Caco-2 (cell line): ENCODE data around the gene CDK19. TPM values are rescaled to one million over a fixed set of nuclear protein-coding genes. Genes with fewer than 3 reads are reported as not detected.

Experiments used
- BruUV-seq: library from RNA; stranded (reverse); fragments of 400-500 nt; replicated peaks from 2 replicates; lab custom pipeline; 2021; lab: Mats Ljungman, UMichigan
- CTCF ChIA-PET: fragments of 300-600 bp; sonication (Branson Sonifier 250); formaldehyde crosslinking; loops from one replicate; lab custom pipeline; 2022; ENCODE audit warnings: antibody characterized with exemption; lab: Charles Lee
- POLR2A ChIA-PET: fragments of 300-600 bp; sonication (Branson Sonifier 250); formaldehyde crosslinking; loops from one replicate; lab custom pipeline; 2022; ENCODE audit warnings: antibody characterized with exemption; lab: Charles Lee
- DNase-seq, 2 experiments: peaks; one replicate each; pipeline versions ENCODE4 v3.0.0 to v3.0.0-alpha.2; 2020 to 2022
- H3K27me3 ChIP-seq: replicated peaks from 2 replicates; pipeline ENCODE4 v1.6.0; 2011; ENCODE audit warnings: low read length; ENCODE audit not compliant: control insufficient read depth, insufficient read depth
- H3K36me3 ChIP-seq: 2 replicates; pipeline ENCODE4 v1.5.1; 2011; ENCODE audit warnings: low read length; ENCODE audit not compliant: control insufficient read depth, insufficient read depth
- H3K4me1 ChIP-seq: fragments of 250-450 bp; sonication (Bioruptor Pico); 2 replicates; pipeline ENCODE4 v1.5.1; 2020; ENCODE audit warnings: mild to moderate bottlenecking
- H3K4me3 ChIP-seq: 2 replicates; pipeline ENCODE4 v1.5.1; 2011; ENCODE audit warnings: low read depth, mild to moderate bottlenecking, control low read depth, low read length
- H3K9me3 ChIP-seq: fragments of 250-450 bp; sonication (Bioruptor Pico); 2 replicates; pipeline ENCODE4 v1.5.1; 2020; ENCODE audit warnings: mild to moderate bottlenecking, moderate library complexity
- H3K27ac Mint-ChIP-seq: one replicate; pipeline ENCODE4 v1.8.0; 2022; ENCODE audit warnings: mixed read lengths; ENCODE audit not compliant: unreplicated experiment
- H3K27me3 Mint-ChIP-seq: one replicate; pipeline ENCODE4 v1.8.0; 2022; ENCODE audit warnings: mixed read lengths; ENCODE audit not compliant: insufficient read depth, unreplicated experiment
- H3K36me3 Mint-ChIP-seq: one replicate; pipeline ENCODE4 v1.8.0; 2022; ENCODE audit warnings: mild to moderate bottlenecking, mixed read lengths; ENCODE audit not compliant: insufficient read depth, unreplicated experiment
- H3K4me1 Mint-ChIP-seq: one replicate; pipeline ENCODE4 v1.8.0; 2022; ENCODE audit warnings: low read depth, mixed read lengths; ENCODE audit not compliant: unreplicated experiment
- H3K4me3 Mint-ChIP-seq: one replicate; pipeline ENCODE4 v1.8.0; 2022; ENCODE audit warnings: mild to moderate bottlenecking, moderate library complexity, mixed read lengths; ENCODE audit not compliant: unreplicated experiment
- H3K9me3 Mint-ChIP-seq: one replicate; pipeline ENCODE4 v1.8.0; 2022; ENCODE audit warnings: mixed read lengths; ENCODE audit not compliant: unreplicated experiment
- CTCF ChIP-seq, 2 experiments: fragments of 200-600 bp in 1 of 2; IDR thresholded peaks; 1 replicate in 1 of 2; 2 replicates in 1 of 2; pipeline versions ENCODE4 v1.5.1 to v1.8.0; 2011 to 2022; ENCODE audit warnings: antibody characterized with exemption in 1 of 2, control low read depth in 1 of 2, inconsistent platforms in 1 of 2, low read depth in 1 of 2, low read length in 1 of 2, mild to moderate bottlenecking in 1 of 2, moderate library complexity in 1 of 2; ENCODE audit not compliant: insufficient read depth in 1 of 2, severe bottlenecking in 1 of 2, unreplicated experiment in 1 of 2
- intact Hi-C: fragments of 100-400 bp; cut with micrococcal nuclease; formaldehyde crosslinking; loops from one replicate; pipeline ENCODE4 v1.10.0; 2022; ENCODE audit not compliant: unreplicated experiment
- total RNA-seq: library from RNA; stranded (reverse); gene quantifications from 2 replicates; pipeline ENCODE4 v1.2.3, GENCODE V29; 2022

CDK19 gene
- total RNA-seq, 1 experiment from 2014 or later: 24.6 TPM

DNA sequence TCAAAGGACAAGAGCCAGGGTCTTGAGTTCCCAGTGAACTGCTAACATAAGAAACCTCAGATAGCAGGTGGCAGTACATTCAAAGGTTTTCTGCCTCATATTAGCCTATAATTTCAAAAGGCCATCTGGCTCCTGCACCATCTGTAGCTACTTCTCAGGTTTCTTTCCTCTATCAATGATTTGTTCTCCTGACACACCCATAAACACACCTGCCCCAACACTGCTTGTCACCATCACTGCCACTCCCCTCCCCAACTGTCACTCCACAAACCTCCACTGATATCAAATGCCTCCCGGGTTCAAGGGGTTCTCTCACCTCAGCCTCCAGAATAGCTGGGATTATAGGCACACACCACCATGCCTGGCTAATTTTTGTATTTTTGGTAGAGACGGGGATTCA is 186.1 kb downstream of the CDK19 start:
- Histone ChIP-seq H3K4me1 (no peaks in the 10 kb centered on the region), H3K9me3 (no peaks in the 10 kb centered on the region), H3K4me3 (no peak overlapping the region), H3K36me3 (no peaks in the 10 kb centered on the region), H3K27me3 (no peaks in the 10 kb centered on the region)
- ChIA-PET CTCF (no interaction called here), POLR2A (no interaction called here)
- intact Hi-C loops: no loop called here
- H3K9me3 Mint-ChIP-seq: no peaks in the 10 kb centered on the region
- DNase-seq: no peak
- TF ChIP-seq CTCF (IDR thresholded peaks at IDR 0.05; ENCODE audit: insufficient read depth in 1 of 2, low read depth in 1 of 2, low read length in 1 of 2, severe bottlenecking in 1 of 2, unreplicated experiment in 1 of 2): no peak
- H3K36me3 Mint-ChIP-seq: no peaks in the 10 kb centered on the region
- no peaks in the 10 kb centered on the region for H3K4me1 Mint-ChIP-seq
- no peak overlapping the region for H3K27ac Mint-ChIP-seq
- H3K27me3 Mint-ChIP-seq: no peaks in the 10 kb centered on the region
- H3K4me3 Mint-ChIP-seq: no peak overlapping the region
- no TSS peak for BruUV-seq

DNA sequence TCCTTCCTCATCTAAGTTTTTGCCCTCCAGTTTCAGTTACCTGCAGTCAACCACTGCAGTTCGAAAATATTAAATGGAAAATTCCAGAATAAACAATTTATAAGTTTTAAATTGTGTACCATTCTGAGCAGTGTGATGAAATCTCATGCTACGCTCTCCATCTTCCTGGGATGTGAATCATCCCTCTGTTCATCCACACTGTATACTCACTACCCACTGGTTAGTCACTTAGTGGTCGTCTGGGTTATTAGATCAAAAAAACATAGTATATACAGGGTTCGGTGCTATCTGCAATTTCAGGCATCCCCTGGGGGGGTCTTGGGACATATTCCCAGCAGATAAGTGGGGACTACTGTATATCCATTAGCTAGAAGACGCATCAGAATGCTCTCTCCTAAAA is 186.9 kb downstream of the CDK19 start:
- Histone ChIP-seq H3K36me3 (no peaks in the 10 kb centered on the region), H3K4me1 (no peaks in the 10 kb centered on the region), H3K27me3 (no peaks in the 10 kb centered on the region), H3K4me3 (no peak overlapping the region), H3K9me3 (no peaks in the 10 kb centered on the region)
- TF ChIP-seq CTCF (IDR thresholded peaks at IDR 0.05; ENCODE audit: insufficient read depth in 1 of 2, low read depth in 1 of 2, low read length in 1 of 2, severe bottlenecking in 1 of 2, unreplicated experiment in 1 of 2): no peak
- Mint-ChIP-seq H3K9me3 (no peaks in the 10 kb centered on the region), H3K36me3 (no peaks in the 10 kb centered on the region), H3K27ac (no peak overlapping the region), H3K27me3 (no peaks in the 10 kb centered on the region), H3K4me1 (no peaks in the 10 kb centered on the region), H3K4me3 (no peak overlapping the region)
- ChIA-PET POLR2A (no interaction called here), CTCF (no interaction called here)
- BruUV-seq: no TSS peak
- no peak for DNase-seq
- intact Hi-C loops: no loop called here

- ChIA-PET CTCF (no interaction called here), POLR2A (no interaction called here)
- H3K4me3 ChIP-seq: no peak overlapping the region
- DNase-seq: no peak
- H3K4me1 ChIP-seq: no peaks in the 10 kb centered on the region
- no peaks in the 10 kb centered on the region for H3K36me3 Mint-ChIP-seq
- no peak overlapping the region for H3K4me3 Mint-ChIP-seq
- no peak for TF ChIP-seq CTCF (IDR thresholded peaks at IDR 0.05; ENCODE audit: insufficient read depth in 1 of 2, low read depth in 1 of 2, low read length in 1 of 2, severe bottlenecking in 1 of 2, unreplicated experiment in 1 of 2)
- no peaks in the 10 kb centered on the region for H3K9me3 ChIP-seq
- no peak overlapping the region for H3K27ac Mint-ChIP-seq
- no peaks in the 10 kb centered on the region for H3K27me3 ChIP-seq
- BruUV-seq: no TSS peak
- no peaks in the 10 kb centered on the region for H3K27me3 Mint-ChIP-seq
- no peaks in the 10 kb centered on the region for H3K4me1 Mint-ChIP-seq
- intact Hi-C loops: no loop called here
- no peaks in the 10 kb centered on the region for H3K36me3 ChIP-seq
- no peaks in the 10 kb centered on the region for H3K9me3 Mint-ChIP-seq
Measured at GRCh38 chr6:110626442-110626841, 188.8 kb downstream of the CDK19 start.
